HG03103 (cell line): ENCODE data around the gene WFDC8.

Experiments used
- ATAC-seq: cut with Tn5 transposase; IDR thresholded peaks from one replicate; pipeline ENCODE4 v1.9.1; 2021; ENCODE audit warnings: low read depth; ENCODE audit not compliant: unreplicated experiment

The WFDC8 gene

DNA sequence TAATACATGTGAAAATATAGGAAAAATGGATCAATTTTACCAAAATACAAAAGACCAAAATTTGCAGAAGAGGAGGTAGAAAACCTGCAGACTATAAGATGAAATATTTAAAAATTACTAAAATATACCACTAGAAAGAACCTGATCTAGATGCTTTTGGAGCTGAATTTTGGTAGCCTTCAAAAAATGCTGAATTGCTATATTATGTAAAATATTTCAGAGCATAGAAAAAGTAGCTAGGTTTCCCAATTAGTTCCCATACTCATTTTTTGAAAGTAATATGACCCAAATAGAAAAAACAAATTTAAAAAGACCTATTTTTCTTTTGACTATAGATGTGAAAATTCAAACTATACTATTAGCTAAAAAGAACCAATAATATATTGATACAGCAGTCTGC is 28.3 kb downstream of the WFDC8 start:
- ATAC-seq, result no peak

DNA sequence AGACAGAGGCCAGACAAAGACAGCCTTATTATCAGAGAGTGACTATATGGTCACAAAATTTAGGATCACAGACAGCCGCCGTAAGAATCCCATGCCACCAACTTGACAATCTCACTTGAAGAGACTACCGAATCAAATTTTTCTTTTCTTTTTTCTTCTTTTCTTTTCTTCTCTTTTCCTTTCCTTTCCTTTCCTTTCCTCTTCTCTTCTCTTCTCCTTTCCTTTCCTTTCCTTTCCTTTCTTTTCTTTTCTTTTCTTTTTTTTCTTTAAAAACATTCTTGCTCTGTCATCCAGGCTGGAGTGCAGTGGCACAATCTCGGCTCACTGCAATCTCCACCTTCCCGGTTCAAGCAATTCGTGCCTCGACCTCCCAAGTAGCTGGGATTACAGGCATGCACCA is 30.7 kb downstream of the WFDC8 start:
- ATAC-seq, result no peak

DNA sequence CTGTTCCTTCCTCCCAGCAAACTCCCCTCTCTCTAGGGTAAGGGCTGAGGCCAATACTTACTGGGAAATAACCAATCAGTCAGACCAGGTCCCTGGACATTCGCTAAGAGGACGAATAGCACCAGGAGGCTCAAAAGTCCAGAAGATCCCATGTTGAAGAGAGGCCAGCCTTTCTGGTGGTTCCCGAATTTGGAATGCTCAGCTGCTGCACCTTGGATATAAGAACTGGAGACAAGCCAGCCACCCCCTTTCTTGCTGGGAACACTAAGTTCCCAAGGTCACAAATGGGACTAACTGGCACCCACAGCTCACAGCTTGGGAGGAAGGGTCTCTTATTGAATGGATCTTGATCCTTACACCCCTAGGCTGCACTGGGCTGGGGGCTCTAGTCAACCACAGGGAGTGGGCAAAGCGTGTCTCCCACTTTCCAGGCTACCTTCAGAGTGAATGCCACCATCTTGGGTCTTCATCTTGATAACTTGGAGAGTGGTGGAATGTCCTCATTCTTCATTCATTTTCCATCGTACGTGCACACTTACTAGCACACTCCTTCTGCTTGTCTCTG is 31.8 kb downstream of the WFDC8 start, which contains the start of gene EPPIN:
EPPIN (minus strand) TSS at position 196 of the 565 bp plus-strand sequence; CDS start at position 152, 44 bp downstream.
- no peak for ATAC-seq

DNA sequence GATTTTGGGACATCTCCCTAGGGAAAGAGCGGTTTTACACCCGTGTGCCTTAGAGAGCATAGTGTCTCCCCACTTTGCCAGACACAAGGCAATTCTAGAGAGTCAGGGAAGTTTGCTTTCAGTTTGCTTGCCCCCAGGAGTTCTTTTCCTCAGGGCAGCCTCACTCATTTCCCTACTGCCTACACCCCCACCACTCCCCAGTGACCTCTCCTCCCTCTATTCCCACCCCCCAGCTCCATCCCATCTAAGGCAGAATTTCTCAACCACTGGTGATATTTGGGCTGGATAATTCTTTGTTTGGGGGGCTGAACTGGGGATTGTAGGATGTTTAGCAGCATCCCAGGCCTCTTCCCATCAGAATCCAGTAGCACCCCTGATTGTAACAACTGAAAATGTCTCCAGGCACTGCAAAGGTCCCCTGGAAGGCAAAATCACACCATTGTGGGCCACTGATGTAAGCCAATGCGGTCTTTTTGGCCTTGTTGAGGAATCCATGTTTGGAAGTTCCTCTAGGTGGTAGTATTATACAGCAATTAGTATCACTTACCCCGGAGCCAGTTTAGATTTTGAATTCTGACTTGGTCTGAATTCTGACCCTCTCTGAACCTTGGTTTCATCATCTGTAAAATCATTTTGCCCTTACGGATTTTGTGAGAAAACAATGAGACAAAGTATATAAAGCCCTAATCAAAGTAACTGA is 33.2 kb downstream of the WFDC8 start:
- ATAC-seq, result no peak

- ATAC-seq, result no peak
Observed at GRCh38 chr20:45545351-45545750, 33.7 kb downstream of the WFDC8 start.

DNA sequence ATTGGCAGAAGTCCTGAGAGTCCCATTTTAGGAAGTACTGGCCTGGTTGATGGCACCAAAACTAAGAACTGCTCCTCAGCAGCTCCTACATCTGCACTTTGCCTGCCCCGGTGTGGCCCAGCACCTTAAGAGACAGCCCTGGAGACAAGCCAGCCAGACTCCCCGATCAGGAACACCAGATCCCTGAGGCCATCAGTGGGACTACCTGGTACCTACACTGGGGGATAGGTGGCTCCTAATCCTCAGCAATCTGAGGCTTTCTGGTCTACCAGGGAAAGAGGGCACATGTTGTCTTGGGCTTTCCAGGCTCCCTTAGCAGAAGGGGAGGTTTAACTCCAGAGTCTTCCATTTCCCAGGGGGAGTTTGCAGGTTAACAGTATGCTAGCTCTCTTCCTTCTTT is 39.7 kb downstream of the WFDC8 start, which contains the start of gene WFDC6:
WFDC6 (minus strand) TSS at position 101 of the 400 bp plus-strand sequence; CDS start at position 26, 75 bp downstream.
- ATAC-seq, result no peak

- ATAC-seq, result no peak
Observed at GRCh38 chr20:45538209-45538799, 40.8 kb downstream of the WFDC8 start.

DNA sequence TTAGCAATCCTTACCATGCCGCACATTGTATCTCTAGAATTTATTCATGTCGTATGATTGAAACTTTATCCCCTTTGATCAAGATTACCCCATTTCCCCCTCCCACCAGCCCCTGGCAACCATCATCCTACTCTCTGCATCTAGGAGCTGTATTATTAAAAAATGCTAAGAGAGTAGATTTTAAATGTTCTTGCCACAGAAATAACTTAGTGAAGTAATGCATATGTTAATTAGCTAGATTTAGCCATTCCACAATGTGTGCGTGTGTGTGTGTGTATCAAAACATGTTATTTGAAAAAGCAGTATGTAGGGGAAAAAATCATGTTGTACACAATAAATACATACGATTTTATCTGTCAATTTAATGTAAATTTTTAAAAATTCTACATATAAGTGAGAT is 51.8 kb downstream of the WFDC8 start:
- ATAC-seq, result no peak

DNA sequence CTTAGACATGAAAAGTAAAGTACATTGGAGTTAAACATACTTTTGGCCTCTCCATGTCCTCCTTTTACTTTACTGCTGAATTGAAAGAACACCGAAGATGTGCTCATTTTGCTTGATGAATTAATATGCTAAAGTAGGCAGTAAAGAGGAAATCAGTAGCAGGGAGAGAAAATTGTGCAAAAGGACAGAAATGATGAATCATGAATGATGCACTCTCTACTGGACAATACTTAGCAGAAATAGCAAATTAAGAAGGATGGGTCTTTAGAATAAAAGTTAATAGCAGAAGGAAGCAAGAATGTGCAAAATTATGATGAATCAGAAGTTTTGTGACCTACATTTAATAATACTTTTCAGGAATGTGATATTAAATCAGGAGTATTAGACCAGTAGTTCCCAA is 55.3 kb downstream of the WFDC8 start:
- no peak for ATAC-seq

DNA sequence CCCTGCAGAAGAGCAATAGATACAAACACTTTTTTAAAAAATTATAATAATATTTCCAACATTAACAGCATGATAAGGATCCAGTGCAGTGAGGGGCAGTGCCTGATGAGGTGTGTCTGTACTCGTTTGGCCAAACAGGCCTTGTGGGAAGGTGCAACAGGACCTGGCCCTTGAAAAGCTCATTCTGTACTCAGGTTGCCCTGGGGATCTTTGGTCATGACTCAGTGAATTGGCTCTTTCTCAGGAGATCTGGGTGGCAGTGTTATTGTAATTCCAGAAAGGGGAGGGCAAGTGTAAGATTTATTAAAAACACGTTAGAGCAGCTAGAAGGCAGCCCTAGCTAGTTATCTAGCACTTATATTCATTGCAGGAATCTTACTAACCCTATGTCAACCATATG is 60.8 kb downstream of the WFDC8 start:
- ATAC-seq, result no peak

DNA sequence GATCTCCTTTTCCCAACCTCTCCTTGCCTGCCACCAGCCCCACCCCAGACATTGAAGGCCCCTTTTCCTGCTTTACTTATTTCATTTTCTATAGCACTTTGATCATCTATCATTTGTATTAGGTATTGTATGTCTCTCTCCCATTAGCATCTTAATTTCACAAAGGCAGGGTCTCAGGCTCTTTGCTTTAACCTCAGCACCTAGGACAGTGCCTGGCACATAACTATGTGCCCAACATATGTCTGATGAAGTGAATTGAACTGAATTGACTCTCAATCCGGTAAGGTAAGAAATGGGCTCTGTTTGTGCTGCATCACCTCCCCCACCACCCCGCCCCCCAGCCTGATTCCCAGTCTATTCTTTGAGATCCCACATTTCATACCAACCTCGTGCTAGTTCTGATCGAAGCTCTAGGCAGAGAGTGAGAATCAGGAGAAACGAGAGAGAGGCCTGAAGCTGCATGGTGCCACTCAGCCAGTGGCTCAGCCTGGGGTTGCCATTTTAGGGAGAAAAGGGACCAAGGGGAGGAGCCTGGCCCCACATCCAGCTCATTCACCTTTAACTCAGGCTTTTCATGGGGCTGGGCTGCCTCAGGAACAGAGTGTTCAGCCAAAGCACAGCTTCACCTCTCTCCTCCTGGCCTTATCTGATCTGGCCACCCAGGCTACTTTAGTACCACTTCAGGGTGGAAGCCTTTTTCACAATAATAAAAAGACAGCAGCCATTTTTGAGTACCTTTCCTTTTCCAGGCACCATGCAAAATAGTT is 63.8 kb downstream of the WFDC8 start, which contains the start of gene SPINT3:
SPINT3 (minus strand) TSS at position 476 of the 767 bp plus-strand sequence; CDS start at position 462, 14 bp downstream.
- no peak for ATAC-seq

- no peak for ATAC-seq
Observed at GRCh38 chr20:45510242-45510862, 68.7 kb downstream of the WFDC8 start.

GRCh38 chr20:45509091-45509490 is 70.0 kb downstream of the WFDC8 start:
- ATAC-seq, result no peak

DNA sequence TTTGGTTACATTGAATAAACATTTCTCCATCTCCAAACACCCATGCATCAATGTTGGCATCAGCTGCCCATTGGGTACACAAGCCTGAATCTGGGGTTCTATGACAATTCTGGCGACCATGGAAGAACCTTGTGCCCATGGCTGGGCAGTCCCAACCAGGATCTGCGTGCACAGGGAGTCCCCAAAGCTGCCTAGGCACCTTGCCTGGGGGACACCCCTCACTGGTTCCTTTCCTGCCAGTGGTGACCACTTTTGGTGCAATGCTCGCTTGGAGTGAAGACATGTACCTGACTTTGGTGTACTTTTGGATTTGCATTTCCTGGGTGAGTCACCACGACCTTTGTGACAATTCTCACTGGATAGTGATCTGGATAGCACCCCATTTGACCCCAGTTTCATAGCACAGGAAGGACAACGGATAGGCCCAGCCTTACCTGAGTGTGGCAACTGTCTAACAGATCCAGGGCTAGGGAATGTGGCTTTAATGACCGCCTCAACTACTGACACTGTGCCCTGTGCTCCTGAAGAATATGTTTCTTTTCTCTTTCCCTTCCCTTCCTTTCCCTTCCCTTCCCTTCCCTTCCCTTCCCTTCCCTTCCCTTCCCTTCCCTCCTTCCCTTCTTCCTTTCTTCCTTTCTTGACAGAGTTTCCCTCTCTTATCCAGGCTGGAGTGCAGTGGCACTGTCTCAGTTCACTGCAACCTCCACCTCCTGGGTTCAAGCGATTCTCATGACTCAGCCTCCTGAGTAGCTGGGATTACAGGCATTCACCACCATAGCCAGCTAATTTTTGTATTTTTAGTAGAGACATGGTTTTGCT is 70.8 kb downstream of the WFDC8 start:
- no peak for ATAC-seq

- ATAC-seq, result no peak
Observed at GRCh38 chr20:45507011-45507820, 71.9 kb downstream of the WFDC8 start.

DNA sequence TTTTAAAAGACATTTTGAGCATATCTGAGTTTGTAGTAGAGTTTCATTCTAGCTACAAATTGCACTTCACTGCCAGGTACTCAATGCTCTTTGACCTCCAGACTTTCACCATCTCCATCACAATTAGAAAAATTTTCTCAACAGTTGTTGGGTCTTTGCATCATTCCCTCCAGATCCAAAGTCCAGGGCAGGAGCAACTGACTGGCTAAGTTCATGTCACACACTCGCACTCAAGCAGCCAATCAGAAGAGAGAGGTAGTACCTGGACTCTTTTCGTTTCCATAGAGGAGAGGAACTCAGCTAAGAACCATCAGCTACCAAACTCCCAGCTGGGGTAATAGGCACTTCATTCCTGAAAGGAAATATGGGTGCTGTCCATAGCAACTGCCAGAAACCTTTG is 72.7 kb downstream of the WFDC8 start:
- ATAC-seq, result no peak

DNA sequence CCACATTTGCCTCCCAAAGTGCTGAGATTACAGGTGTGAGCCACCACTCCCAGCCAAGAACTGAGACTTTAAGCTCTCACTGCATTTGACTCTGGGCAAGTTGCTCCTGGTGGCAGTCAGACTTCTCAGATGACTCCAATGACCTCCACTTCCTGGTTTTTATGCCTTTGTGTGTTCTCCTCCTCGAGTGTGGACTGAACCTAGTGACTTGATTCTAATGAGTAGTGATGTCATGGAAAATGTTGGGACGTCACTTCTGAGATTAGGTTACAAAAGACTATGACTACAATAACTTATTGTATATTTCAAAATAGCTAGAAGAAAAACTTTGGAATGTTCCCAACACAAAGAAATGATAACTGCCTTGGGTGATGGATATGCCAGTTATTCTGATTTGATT is 75.7 kb downstream of the WFDC8 start:
- no peak for ATAC-seq

DNA sequence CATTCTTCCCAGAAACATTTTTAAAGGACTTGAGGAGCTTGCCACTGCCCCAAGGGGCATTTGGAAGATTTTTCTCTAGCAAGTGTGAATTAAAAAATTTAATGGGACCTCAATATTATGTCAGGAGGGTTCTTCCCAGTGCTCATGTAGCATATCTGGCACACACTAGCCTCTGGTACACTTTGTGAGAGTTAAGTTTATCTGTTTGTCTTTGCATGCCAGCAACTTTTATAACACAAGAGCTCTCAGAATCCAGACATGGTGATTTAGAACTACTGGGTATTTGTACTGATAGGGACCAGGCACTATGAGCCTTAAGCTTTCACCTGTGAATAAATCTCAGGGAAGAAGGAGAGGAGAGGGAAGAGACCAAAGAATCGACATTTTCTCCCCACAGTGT is 76.5 kb downstream of the WFDC8 start:
- ATAC-seq, result no peak
